Neuronal stem cell (in vitro differentiated cells): ENCODE measurements around the gene DYNC2I2.

Experiments
- DNase-seq: peaks from one replicate; pipeline ENCODE4 v3.0.0-alpha.2; 2013; ENCODE audit warnings: low spot score
- H2AFZ ChIP-seq: one replicate; pipeline ENCODE4 v1.6.1; 2013; ENCODE audit warnings: mild to moderate bottlenecking, low read length, inconsistent platforms
- H2AK5ac ChIP-seq: 2 replicates; pipeline ENCODE4 v1.6.1; 2013; ENCODE audit warnings: low read depth, mild to moderate bottlenecking, inconsistent platforms, low read length, moderate library complexity, mixed read lengths
- H2BK120ac ChIP-seq: 2 replicates; pipeline ENCODE4 v1.6.1; 2013; ENCODE audit warnings: low read depth, mild to moderate bottlenecking, inconsistent platforms, low read length, moderate library complexity, mixed read lengths
- H2BK12ac ChIP-seq: one replicate; pipeline ENCODE4 v1.6.1; 2013; ENCODE audit warnings: low read length, inconsistent platforms
- H2BK15ac ChIP-seq: 2 replicates; pipeline ENCODE4 v1.6.1; 2013; ENCODE audit warnings: mild to moderate bottlenecking, low read length, inconsistent platforms, mixed read lengths
- H2BK5ac ChIP-seq: one replicate; pipeline ENCODE4 v1.6.1; 2013; ENCODE audit warnings: inconsistent platforms, mild to moderate bottlenecking, low read length, moderate library complexity
- H3K14ac ChIP-seq: one replicate; pipeline ENCODE4 v1.6.1; 2013; ENCODE audit warnings: low read length, inconsistent platforms
- H3K18ac ChIP-seq: 2 replicates; pipeline ENCODE4 v1.6.1; 2013; ENCODE audit warnings: low read length, inconsistent platforms
- H3K23ac ChIP-seq: 2 replicates; pipeline ENCODE4 v1.6.1; 2013; ENCODE audit warnings: low read depth, mild to moderate bottlenecking, mixed read lengths, low read length, inconsistent platforms; ENCODE audit not compliant: poor library complexity
- H3K27ac ChIP-seq: replicated peaks from 3 replicates; pipeline ENCODE4 v1.5.1; 2013; ENCODE audit warnings: low read length, inconsistent platforms
- H3K27me3 ChIP-seq, 3 experiments: 2 replicates each; pipeline ENCODE4 v1.6.1; 2013; ENCODE audit warnings: low read length in 3 of 3, mild to moderate bottlenecking in 2 of 3, inconsistent platforms in 1 of 3, low read depth in 1 of 3, mixed read lengths in 1 of 3, moderate library complexity in 1 of 3; ENCODE audit not compliant: control insufficient read depth in 3 of 3, insufficient read depth in 3 of 3
- H3K36me3 ChIP-seq, 2 donors: replicated peaks in 1 of 2; 2 replicates each; pipeline ENCODE4 v1.6.1; 2013; ENCODE audit warnings: low read length in 2 of 2; ENCODE audit not compliant: control insufficient read depth in 2 of 2, insufficient read depth in 2 of 2
- H3K4ac ChIP-seq: 2 replicates; pipeline ENCODE4 v1.6.1; 2013; ENCODE audit warnings: inconsistent platforms, mild to moderate bottlenecking, low read length, moderate library complexity
- H3K4me1 ChIP-seq, 2 donors: 1 replicate in 1 of 2; 2 replicates in 1 of 2; pipeline ENCODE4 v1.6.1; 2013; ENCODE audit warnings: low read length in 2 of 2, low read depth in 1 of 2; ENCODE audit not compliant: control insufficient read depth in 2 of 2, insufficient read depth in 1 of 2
- H3K4me2 ChIP-seq: one replicate; pipeline ENCODE4 v1.6.1; 2013; ENCODE audit warnings: mild to moderate bottlenecking, low read length, inconsistent platforms; ENCODE audit not compliant: insufficient read depth, poor library complexity, severe bottlenecking
- H3K4me3 ChIP-seq, 2 donors: 2 replicates each; pipeline ENCODE4 v1.5.1; 2013; ENCODE audit warnings: low read length in 2 of 2, mild to moderate bottlenecking in 2 of 2, inconsistent platforms in 1 of 2, moderate library complexity in 1 of 2
- H3K79me1 ChIP-seq: one replicate; pipeline ENCODE4 v1.6.1; 2013; ENCODE audit warnings: low read depth, mild to moderate bottlenecking, inconsistent platforms, low read length, moderate library complexity
- H3K9ac ChIP-seq: one replicate; pipeline ENCODE4 v1.6.1; 2013; ENCODE audit warnings: mild to moderate bottlenecking, low read depth, low read length, inconsistent platforms; ENCODE audit not compliant: poor library complexity
- H3K9me3 ChIP-seq, 2 donors: replicated peaks in 1 of 2; 2 replicates each; pipeline versions ENCODE3 to v1.6.1; 2013; ENCODE audit warnings: low read length in 2 of 2, mild to moderate bottlenecking in 2 of 2, inconsistent platforms in 1 of 2, low read depth in 1 of 2, mixed read lengths in 1 of 2, moderate library complexity in 1 of 2; ENCODE audit not compliant: control insufficient read depth in 2 of 2, insufficient read depth in 1 of 2
- H4K8ac ChIP-seq: one replicate; pipeline ENCODE4 v1.6.1; 2013; ENCODE audit warnings: low read depth, mild to moderate bottlenecking, inconsistent platforms, low read length, moderate library complexity
- H4K91ac ChIP-seq: one replicate; pipeline ENCODE4 v1.6.1; 2013; ENCODE audit warnings: low read length, low read depth, mild to moderate bottlenecking, inconsistent platforms; ENCODE audit not compliant: poor library complexity
- WGBS, 2 donors: extraction: QIAGEN DNeasy Blood & Tissue Kit; methylation state at CpG; one replicate each; pipeline ENCODE4 v1.1.7; 2013; ENCODE audit warnings: missing lambda C conversion rate in 2 of 2, mixed read lengths in 1 of 2; ENCODE audit not compliant: insufficient read length in 2 of 2, insufficient replicate concordance in 1 of 2; ENCODE audit errors: extremely low coverage in 2 of 2; 5-methylcytosine and 5-hydroxymethylcytosine counted together

The DYNC2I2 gene

GRCh38 chr9:128638580-128638979 is 18.1 kb downstream of the DYNC2I2 start:
- no peak overlapping the region for H4K91ac ChIP-seq
- H3K4me2 ChIP-seq, result no peak overlapping the region
- peaks cover 30% of the 10 kb centered on the region for H3K79me1 ChIP-seq
- H4K8ac ChIP-seq, result no peak overlapping the region
- H3K27ac ChIP-seq, result no peak overlapping the region
- no peak overlapping the region for H2BK12ac ChIP-seq
- H3K27me3 ChIP-seq, result no peaks in the 10 kb centered on the region
- H2BK120ac ChIP-seq, result no peak overlapping the region
- peaks cover 40 to 83% of the 10 kb centered on the region in 2 donors for H3K36me3 ChIP-seq
- DNase-seq, result no peak
- no peak overlapping the region for H2AFZ ChIP-seq
- no peak overlapping the region for H2AK5ac ChIP-seq
- no peak overlapping the region for H2BK15ac ChIP-seq
- H3K9me3 ChIP-seq, result no peaks in the 10 kb centered on the region
- no peak overlapping the region for H2BK5ac ChIP-seq
- H3K18ac ChIP-seq, result no peak overlapping the region
- no peak overlapping the region for H3K9ac ChIP-seq
- no peak overlapping the region for H3K14ac ChIP-seq
- no peak overlapping the region for H3K23ac ChIP-seq
- H3K4me1 ChIP-seq, result peaks cover 0 to 5% of the 10 kb centered on the region in 2 donors
- no peak overlapping the region for H3K4ac ChIP-seq
- H3K4me3 ChIP-seq, result no peak overlapping the region
- no CpG with 5 or more reads among the region's 4 CpGs for WGBS, 2 donors

- no peak overlapping the region for H2BK5ac ChIP-seq
- H3K23ac ChIP-seq, result no peak overlapping the region
- H3K4me2 ChIP-seq, result no peak overlapping the region
Observed at GRCh38 chr9:128637656-128638055, 19.0 kb downstream of the DYNC2I2 start.

GRCh38 chr9:128636556-128637530 is 19.8 kb downstream of the DYNC2I2 start:
- H3K79me1 ChIP-seq, result peaks cover 25% of the 10 kb centered on the region
- peak overlapping the region; percentile 27 for H3K18ac ChIP-seq
- H4K8ac ChIP-seq, result no peak overlapping the region
- no peak overlapping the region for H3K4me3 ChIP-seq
- no peak for DNase-seq
- H3K27ac ChIP-seq, result no peak overlapping the region
- H4K91ac ChIP-seq, result no peak overlapping the region
- no peaks in the 10 kb centered on the region for H3K27me3 ChIP-seq
- peak overlapping the region; percentile 6 for H2BK5ac ChIP-seq
- peak overlapping the region; percentile 38 for H3K14ac ChIP-seq
- peaks cover 0 to 5% of the 10 kb centered on the region in 2 donors for H3K4me1 ChIP-seq
- no peak overlapping the region for H3K4me2 ChIP-seq
- no CpG with 5 or more reads among the region's 20 CpGs for WGBS, 2 donors
- H2AK5ac ChIP-seq, result no peak overlapping the region
- H2AFZ ChIP-seq, result no peak overlapping the region
- peak overlapping the region; percentile 85 for H3K23ac ChIP-seq
- peak overlapping the region; percentile 22 for H2BK12ac ChIP-seq
- peaks cover 53 to 94% of the 10 kb centered on the region in 2 donors for H3K36me3 ChIP-seq
- no peak overlapping the region for H2BK15ac ChIP-seq
- peak overlapping the region; percentile 44 for H3K9ac ChIP-seq
- H3K4ac ChIP-seq, result no peak overlapping the region
- H2BK120ac ChIP-seq, result no peak overlapping the region
- no peaks in the 10 kb centered on the region for H3K9me3 ChIP-seq

More at GRCh38 chr9:128637656-128638055, 19.0 kb downstream of the DYNC2I2 start:
- no peak for DNase-seq
- Histone ChIP-seq H2BK12ac (no peak overlapping the region), H3K9ac (no peak overlapping the region), H2BK15ac (no peak overlapping the region), H3K4me1 (peaks cover 0 to 5% of the 10 kb centered on the region in 2 donors), H2AK5ac (no peak overlapping the region), H3K9me3 (no peaks in the 10 kb centered on the region), H3K36me3 (peaks cover 47 to 88% of the 10 kb centered on the region in 2 donors), H4K91ac (no peak overlapping the region), H3K4me3 (no peak overlapping the region), H3K4ac (no peak overlapping the region), H3K14ac (no peak overlapping the region), H4K8ac (no peak overlapping the region), H3K18ac (no peak overlapping the region), H2AFZ (no peak overlapping the region), H3K79me1 (peaks cover 25% of the 10 kb centered on the region), H2BK120ac (no peak overlapping the region), H3K27ac (no peak overlapping the region), H3K27me3 (no peaks in the 10 kb centered on the region)
- no CpG with 5 or more reads among the region's 10 CpGs for WGBS, 2 donors

DNA sequence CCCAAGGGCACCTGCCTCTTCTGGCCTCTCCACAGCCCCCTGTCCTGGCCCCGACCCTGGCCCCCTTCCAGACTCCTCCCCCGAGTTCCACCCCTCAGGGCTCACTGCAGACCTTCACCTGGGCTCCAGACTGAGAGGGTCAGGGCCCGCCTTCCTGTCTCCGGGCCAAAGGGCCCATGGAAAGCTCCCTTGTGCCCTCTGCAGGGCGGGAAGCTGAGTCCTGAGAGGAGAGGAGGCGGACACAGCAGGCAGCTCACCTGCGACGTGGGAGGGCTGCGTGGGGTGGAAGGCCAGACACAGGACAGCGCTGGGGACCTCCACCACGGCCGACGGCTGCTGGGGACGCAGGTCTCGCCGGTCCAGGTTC is 20.6 kb downstream of the DYNC2I2 start:
- Histone ChIP-seq H3K9me3 (no peaks in the 10 kb centered on the region), H3K27me3 (no peaks in the 10 kb centered on the region), H3K36me3 (peaks cover 50 to 94% of the 10 kb centered on the region in 2 donors), H2AK5ac (no peak overlapping the region), H3K4me1 (peaks cover 0 to 5% of the 10 kb centered on the region in 2 donors), H2AFZ (no peak overlapping the region), H3K4me3 (no peak overlapping the region), H3K14ac (no peak overlapping the region), H2BK15ac (no peak overlapping the region), H4K91ac (no peak overlapping the region), H3K4me2 (no peak overlapping the region), H3K18ac (peak overlapping the region; percentile 27), H2BK12ac (peak overlapping the region; percentile 41), H2BK5ac (no peak overlapping the region), H3K27ac (peak overlapping the region; percentile 23), H2BK120ac (no peak overlapping the region), H3K4ac (no peak overlapping the region), H4K8ac (no peak overlapping the region), H3K9ac (no peak overlapping the region), H3K79me1 (peaks cover 18% of the 10 kb centered on the region), H3K23ac (peak overlapping the region; percentile 85)
- no peak for DNase-seq
- no CpG with 5 or more reads among the region's 16 CpGs for WGBS, 2 donors
